Breast epithelium (tissue), 4 donors: ENCODE results near the gene ANKRD11. TPM values are rescaled to one million over a fixed set of nuclear protein-coding genes. Genes with fewer than 3 reads are reported as not detected.

Source experiments
- DNase-seq, 2 donors: peaks; one replicate each; pipeline ENCODE4 v3.0.0-alpha.2; 2019; ENCODE audit warnings: low spot score in 2 of 2
- H3K27ac ChIP-seq, 2 donors: fragments of 200-600 bp; sonication (generic) in 1 of 2; one replicate each; pipeline ENCODE4 v1.5.1; 2016 to 2019; ENCODE audit warnings: mild to moderate bottlenecking in 1 of 2
- H3K27me3 ChIP-seq, 2 donors: fragments of 200-600 bp; sonication (generic) in 1 of 2; one replicate each; pipeline versions ENCODE4 v1.5.1 to v1.6.0; 2017 to 2019; ENCODE audit warnings: control low read depth in 1 of 2, mild to moderate bottlenecking in 1 of 2
- H3K36me3 ChIP-seq: fragments of 200-600 bp; one replicate; pipeline ENCODE4 v1.5.1; 2019
- H3K4me1 ChIP-seq, 2 donors: fragments of 200-600 bp; sonication (generic); one replicate each; pipeline ENCODE4 v1.5.1; 2016 to 2019; ENCODE audit warnings: control low read depth in 1 of 2
- H3K4me3 ChIP-seq, 3 donors: fragments of 200-600 bp; sonication (generic); 1 replicate in 2 of 3; 2 replicates in 1 of 3; pipeline ENCODE4 v1.5.1; 2016 to 2019; ENCODE audit warnings: mild to moderate bottlenecking in 3 of 3, moderate library complexity in 2 of 3
- H3K9me3 ChIP-seq, 2 donors: fragments of 200-600 bp; sonication (generic) in 1 of 2; one replicate each; pipeline ENCODE4 v1.5.1; 2016 to 2019; ENCODE audit warnings: control low read depth in 1 of 2
- POLR2A ChIP-seq: fragments of 450-650 bp; IDR thresholded peaks from one replicate; pipeline ENCODE4 v1.6.1; 2016; ENCODE audit warnings: antibody characterized with exemption, mild to moderate bottlenecking, moderate library complexity
- POLR2AphosphoS5 ChIP-seq, 3 donors: sonication (generic); formaldehyde crosslinking; IDR thresholded peaks; one replicate each; pipeline ENCODE4 v1.6.1; 2017; ENCODE audit warnings: antibody characterized with exemption in 3 of 3
- intact Hi-C: fragments of 100-400 bp; cut with DNase I; formaldehyde crosslinking; loops from one replicate; pipeline ENCODE4 v1.15.1; 2023; ENCODE audit warnings: low total_unique reads
- total RNA-seq, 3 donors: library from RNA; depleted of rRNA; stranded (reverse); fragments of >200 nt; gene quantifications; one replicate each; pipeline ENCODE4 v1.1.0, GENCODE V29; 2016
- TF ChIP-seq, protein P1 (sequence below), 3 donors: fragments of 450-650 bp; IDR thresholded peaks; one replicate each; pipeline ENCODE4 v1.5.1; 2016 to 2017; ENCODE audit warnings: antibody characterized with exemption in 3 of 3, mild to moderate bottlenecking in 3 of 3, moderate library complexity in 3 of 3

The ANKRD11 gene
- total RNA-seq, 3 donors from 2014 or later = 64.0 to 79.0 (median 69.2) TPM

GRCh38 chr16:89484923-89485679 lies 5.3 kb downstream of the ANKRD11 start:
- H3K27me3 ChIP-seq = no peaks in the 10 kb centered on the region
- H3K27ac ChIP-seq = no peak overlapping the region
- H3K4me1 ChIP-seq = peaks cover 4 to 13% of the 10 kb centered on the region in 2 donors
- no peak for DNase-seq
- no peaks in the 10 kb centered on the region for H3K9me3 ChIP-seq
- intact Hi-C loops = no loop called here
- H3K36me3 ChIP-seq = no peaks in the 10 kb centered on the region
- TF ChIP-seq POLR2A (no peak), POLR2AphosphoS5 (IDR thresholded peaks at IDR 0.05) (no peak)
- TF ChIP-seq, protein P1, sequence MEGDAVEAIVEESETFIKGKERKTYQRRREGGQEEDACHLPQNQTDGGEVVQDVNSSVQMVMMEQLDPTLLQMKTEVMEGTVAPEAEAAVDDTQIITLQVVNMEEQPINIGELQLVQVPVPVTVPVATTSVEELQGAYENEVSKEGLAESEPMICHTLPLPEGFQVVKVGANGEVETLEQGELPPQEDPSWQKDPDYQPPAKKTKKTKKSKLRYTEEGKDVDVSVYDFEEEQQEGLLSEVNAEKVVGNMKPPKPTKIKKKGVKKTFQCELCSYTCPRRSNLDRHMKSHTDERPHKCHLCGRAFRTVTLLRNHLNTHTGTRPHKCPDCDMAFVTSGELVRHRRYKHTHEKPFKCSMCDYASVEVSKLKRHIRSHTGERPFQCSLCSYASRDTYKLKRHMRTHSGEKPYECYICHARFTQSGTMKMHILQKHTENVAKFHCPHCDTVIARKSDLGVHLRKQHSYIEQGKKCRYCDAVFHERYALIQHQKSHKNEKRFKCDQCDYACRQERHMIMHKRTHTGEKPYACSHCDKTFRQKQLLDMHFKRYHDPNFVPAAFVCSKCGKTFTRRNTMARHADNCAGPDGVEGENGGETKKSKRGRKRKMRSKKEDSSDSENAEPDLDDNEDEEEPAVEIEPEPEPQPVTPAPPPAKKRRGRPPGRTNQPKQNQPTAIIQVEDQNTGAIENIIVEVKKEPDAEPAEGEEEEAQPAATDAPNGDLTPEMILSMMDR (IDR thresholded peaks at IDR 0.05) = no peak
- H3K4me3 ChIP-seq = no peak overlapping the region

DNA sequence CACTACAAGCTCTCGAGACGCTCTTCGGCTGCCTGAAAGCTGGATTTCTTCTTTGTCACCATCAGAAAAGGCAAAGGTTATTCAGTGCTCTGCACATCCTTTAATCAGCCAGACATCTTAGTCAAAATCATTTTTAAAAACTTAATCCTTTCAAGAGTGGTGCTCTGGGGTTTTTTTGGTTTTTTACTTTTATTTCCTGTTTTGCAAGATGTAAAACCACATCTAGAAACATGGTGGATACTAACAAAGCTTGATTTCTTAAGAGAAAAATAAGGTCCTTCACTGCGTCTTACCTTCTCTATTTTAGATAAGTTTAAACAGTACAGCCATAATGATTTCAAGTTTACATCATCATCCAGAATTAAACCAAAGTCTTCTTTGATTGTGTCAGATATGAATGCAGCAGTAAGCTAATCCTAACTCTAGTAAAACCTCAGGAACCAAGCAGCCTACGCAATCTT lies 6.3 kb downstream of the ANKRD11 start:
- Histone ChIP-seq H3K4me3 (no peak overlapping the region), H3K9me3 (no peaks in the 10 kb centered on the region), H3K27me3 (no peaks in the 10 kb centered on the region), H3K27ac (no peak overlapping the region), H3K4me1 (peaks cover 4 to 13% of the 10 kb centered on the region in 2 donors), H3K36me3 (no peaks in the 10 kb centered on the region)
- TF ChIP-seq POLR2A = no peak
- TF ChIP-seq, protein P1 (IDR thresholded peaks at IDR 0.05) = no peak
- TF ChIP-seq POLR2AphosphoS5 (IDR thresholded peaks at IDR 0.05) = no peak
- DNase-seq = no peak
- intact Hi-C loops = no loop called here

- Histone ChIP-seq H3K27ac (no peak overlapping the region), H3K36me3 (no peaks in the 10 kb centered on the region), H3K27me3 (no peaks in the 10 kb centered on the region), H3K4me3 (no peak overlapping the region), H3K9me3 (no peaks in the 10 kb centered on the region), H3K4me1 (peaks cover 0 to 13% of the 10 kb centered on the region in 2 donors)
- TF ChIP-seq POLR2A (no peak), POLR2AphosphoS5 (IDR thresholded peaks at IDR 0.05) (no peak)
- TF ChIP-seq, protein P1 (IDR thresholded peaks at IDR 0.05) = no peak
- no peak for DNase-seq
- intact Hi-C loops = no loop called here
Observed at GRCh38 chr16:89482817-89483205, 7.5 kb downstream of the ANKRD11 start.

DNA sequence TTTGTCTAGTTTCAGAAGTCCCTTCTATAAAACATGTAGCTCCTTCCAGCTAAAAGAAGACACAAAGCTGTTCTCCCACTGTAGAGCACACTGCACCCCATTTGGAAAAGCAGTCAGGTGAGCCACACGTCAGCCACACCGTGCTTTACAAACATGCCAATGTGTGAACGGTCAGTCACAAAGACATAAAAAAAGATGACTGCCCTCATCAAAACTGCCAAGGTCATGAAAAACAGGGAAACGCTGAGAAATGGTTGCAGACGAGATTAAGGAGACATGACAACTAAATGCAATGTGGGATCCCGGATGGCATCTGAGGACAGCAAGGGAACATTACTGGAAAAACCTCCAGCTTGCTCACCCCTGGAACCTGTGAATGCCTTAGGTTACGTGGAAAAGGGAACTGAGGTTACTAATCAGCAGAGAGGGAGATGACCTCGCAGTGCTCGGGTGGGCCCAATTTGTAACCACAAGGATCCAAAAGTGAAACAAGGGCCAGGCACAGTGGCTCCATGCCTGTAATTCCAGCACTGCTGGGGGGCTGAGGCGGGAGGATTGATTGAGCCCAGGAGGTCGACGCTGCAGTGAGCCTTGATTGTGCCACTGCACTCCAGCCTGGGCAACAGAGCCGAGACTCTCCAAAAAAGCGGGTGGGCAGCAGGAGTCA lies 8.1 kb downstream of the ANKRD11 start:
- intact Hi-C loops = no loop called here
- no peaks in the 10 kb centered on the region for H3K36me3 ChIP-seq
- peaks cover 0 to 13% of the 10 kb centered on the region in 2 donors for H3K4me1 ChIP-seq
- H3K27ac ChIP-seq = no peak overlapping the region
- no peaks in the 10 kb centered on the region for H3K27me3 ChIP-seq
- TF ChIP-seq POLR2A (no peak), POLR2AphosphoS5 (IDR thresholded peaks at IDR 0.05) (no peak)
- TF ChIP-seq, protein P1 (IDR thresholded peaks at IDR 0.05) = no peak
- H3K4me3 ChIP-seq = no peak overlapping the region
- DNase-seq = no peak
- no peaks in the 10 kb centered on the region for H3K9me3 ChIP-seq

- H3K9me3 ChIP-seq = no peaks in the 10 kb centered on the region
- intact Hi-C loops = no loop called here
- no peak for DNase-seq
- H3K27me3 ChIP-seq = no peaks in the 10 kb centered on the region
- no peaks in the 10 kb centered on the region for H3K36me3 ChIP-seq
- TF ChIP-seq POLR2A = no peak
- no peak for TF ChIP-seq POLR2AphosphoS5 (IDR thresholded peaks at IDR 0.05)
- TF ChIP-seq, protein P1 (IDR thresholded peaks at IDR 0.05) = no peak
- H3K27ac ChIP-seq = no peak overlapping the region
- peaks cover 0 to 17% of the 10 kb centered on the region in 2 donors for H3K4me1 ChIP-seq
- no peak overlapping the region for H3K4me3 ChIP-seq
Observed at GRCh38 chr16:89481356-89481955, 8.9 kb downstream of the ANKRD11 start.
